ENCODE measurements around the gene TUBA4A. TPM values are rescaled to one million over a fixed set of nuclear protein-coding genes. Genes with fewer than 3 reads are reported as not detected.
"Not testable (repeated sequence)": the region's sequence is repeated elsewhere in the genome, so short reads cannot be mapped to it uniquely, and the experiment has no call there.

Gene TUBA4A
- total RNA-seq, 1 experiment from 2014 or later, result 197 TPM

- Histone ChIP-seq H3K9me3 (replicated peaks) (no peaks in the 10 kb centered on the region), H3K4me3 (no peak overlapping the region), H3K27ac (no peak overlapping the region), H3K36me3 (peaks cover 23% of the 10 kb centered on the region), H3K27me3 (no peaks in the 10 kb centered on the region), H3K4me1 (no peaks in the 10 kb centered on the region)
- DNase-seq, result no peak
Observed at GRCh38 chr2:219209236-219210195, 44.2 kb downstream of the TUBA4A start.

GRCh38 chr2:219207884-219208740, 45.6 kb downstream of the TUBA4A start:
- no peak overlapping the region for H3K27ac ChIP-seq
- H3K36me3 ChIP-seq, result peaks cover 9% of the 10 kb centered on the region; the same call in 1 of the 2 replicates
- peak in 1 of 2 experiments; percentile 34 for DNase-seq

GRCh38 chr2:219207134-219207883, 46.4 kb downstream of the TUBA4A start:
- Histone ChIP-seq H3K9me3 (replicated peaks) (no peaks in the 10 kb centered on the region), H3K27ac (no peak overlapping the region), H3K4me3 (peak overlapping the region; percentile 64), H3K36me3 (peaks cover 2% of the 10 kb centered on the region; the same call in 1 of the 2 replicates), H3K27me3 (no peaks in the 10 kb centered on the region), H3K4me1 (no peaks in the 10 kb centered on the region)
- DNase-seq, result no peak

More at GRCh38 chr2:219207884-219208740, 45.6 kb downstream of the TUBA4A start:
- H3K4me1 ChIP-seq, result no peaks in the 10 kb centered on the region
- H3K9me3 ChIP-seq (replicated peaks), result no peaks in the 10 kb centered on the region
- no peaks in the 10 kb centered on the region for H3K27me3 ChIP-seq
- H3K4me3 ChIP-seq, result no peak overlapping the region

- Histone ChIP-seq H3K27me3 (no peaks in the 10 kb centered on the region), H3K36me3 (peaks cover 2% of the 10 kb centered on the region; the same call in 1 of the 2 replicates), H3K9me3 (replicated peaks) (no peaks in the 10 kb centered on the region), H3K27ac (no peak within 1 kb of the TSS), H3K4me1 (no peaks in the 10 kb centered on the region), H3K4me3 (peak within 1 kb of the TSS; percentile 64)
- peak; percentile 92 to 94 for DNase-seq
Observed at GRCh38 chr2:219206328-219207133, 47.2 kb downstream of the TUBA4A start, which contains the start of gene ZFAND2B. Gene ZFAND2B (plus strand): TSS chr2:219206782. CDS start chr2:219206988, 206 bp downstream.

GRCh38 chr2:219205981-219206327, 47.8 kb downstream of the TUBA4A start:
- Histone ChIP-seq H3K36me3 (peaks cover 2% of the 10 kb centered on the region; the same call in 1 of the 2 replicates), H3K27ac (no peak overlapping the region), H3K4me3 (peak overlapping the region; percentile 64), H3K27me3 (no peaks in the 10 kb centered on the region), H3K4me1 (no peaks in the 10 kb centered on the region), H3K9me3 (replicated peaks) (no peaks in the 10 kb centered on the region)
- DNase-seq, result no peak

GRCh38 chr2:219205165-219205538, 48.6 kb downstream of the TUBA4A start:
- H3K9me3 ChIP-seq (replicated peaks), result no peaks in the 10 kb centered on the region
- H3K36me3 ChIP-seq, result peaks cover 2% of the 10 kb centered on the region; the same call in 1 of the 2 replicates
- DNase-seq, result no peak
- H3K27ac ChIP-seq, result no peak overlapping the region
- no peaks in the 10 kb centered on the region for H3K4me1 ChIP-seq
- no peaks in the 10 kb centered on the region for H3K27me3 ChIP-seq
- no peak overlapping the region for H3K4me3 ChIP-seq

GRCh38 chr2:219204425-219205164, 49.1 kb downstream of the TUBA4A start:
- DNase-seq, result no peak
- Histone ChIP-seq H3K27me3 (no peaks in the 10 kb centered on the region), H3K36me3 (0 out of 2 replicates have a peak, but pooled peaks cover 2% of the 10 kb centered on the region), H3K9me3 (replicated peaks) (no peaks in the 10 kb centered on the region), H3K4me3 (no peak overlapping the region), H3K27ac (no peak overlapping the region), H3K4me1 (no peaks in the 10 kb centered on the region)

GRCh38 chr2:219201331-219201730, 52.4 kb downstream of the TUBA4A start:
- not testable (repeated sequence) for DNase-seq; H3K4me1 ChIP-seq; H3K36me3 ChIP-seq; H3K4me3 ChIP-seq; H3K27ac ChIP-seq; H3K27me3 ChIP-seq; H3K9me3 ChIP-seq (replicated peaks)

GRCh38 chr2:219200502-219201326, 53.0 kb downstream of the TUBA4A start:
- H3K9me3 ChIP-seq (replicated peaks); H3K27me3 ChIP-seq; H3K27ac ChIP-seq; H3K36me3 ChIP-seq; H3K4me3 ChIP-seq; H3K4me1 ChIP-seq; DNase-seq: not testable (repeated sequence)

Other genes with a start within 250 kb of the TUBA4A start
- not detected in 2 replicates for gene CFAP65, start 212.4 kb downstream of the TUBA4A start, total RNA-seq (2014; rRNA removed; shearing (Covaris generic))
- gene IHH, start 193.0 kb downstream of the TUBA4A start, total RNA-seq (2014; rRNA removed; shearing (Covaris generic)), result 0.10 TPM in 1 of 2 replicates, not detected in the other
- 19.6 and 21.7 TPM in 2 replicates for gene NHEJ1, start 93.1 kb downstream of the TUBA4A start, total RNA-seq (2014; rRNA removed; shearing (Covaris generic))
- 0.10 and 0.13 TPM in 2 replicates for gene SLC23A3, start 83.9 kb downstream of the TUBA4A start, total RNA-seq (2014; rRNA removed; shearing (Covaris generic))
- 13.0 and 13.3 TPM in 2 replicates for gene CNPPD1, start 77.0 kb downstream of the TUBA4A start, total RNA-seq (2014; rRNA removed; shearing (Covaris generic))
- gene RETREG2, start 75.6 kb downstream of the TUBA4A start, total RNA-seq (2014; rRNA removed; shearing (Covaris generic)), result 32.0 and 38.0 TPM in 2 replicates
- 16.0 and 16.2 TPM in 2 replicates for gene ZFAND2B, start 47.1 kb downstream of the TUBA4A start, total RNA-seq (2014; rRNA removed; shearing (Covaris generic))
- gene ABCB6, start 35.0 kb downstream of the TUBA4A start, total RNA-seq (2014; rRNA removed; shearing (Covaris generic)), result 18.6 and 26.5 TPM in 2 replicates
- 35.3 and 37.8 TPM in 2 replicates for gene ATG9A, start 24.3 kb downstream of the TUBA4A start, total RNA-seq (2014; rRNA removed; shearing (Covaris generic))
- 19.2 and 28.7 TPM in 2 replicates for gene ANKZF1, start 24.1 kb downstream of the TUBA4A start, total RNA-seq (2014; rRNA removed; shearing (Covaris generic))
- gene GLB1L, start 8.5 kb downstream of the TUBA4A start, total RNA-seq (2014; rRNA removed; shearing (Covaris generic)), result 2.9 and 4.2 TPM in 2 replicates
- gene STK16, start 8.4 kb downstream of the TUBA4A start, total RNA-seq (2014; rRNA removed; shearing (Covaris generic)), result 11.0 and 12.7 TPM in 2 replicates
- 0.08 TPM in 1 of 2 replicates, not detected in the other for gene TUBA4B, start 675 bp downstream of the TUBA4A start, total RNA-seq (2014; rRNA removed; shearing (Covaris generic))
- gene DNAJB2, start 25.4 kb upstream of the TUBA4A start, total RNA-seq (2014; rRNA removed; shearing (Covaris generic)), result 16.8 and 19.4 TPM in 2 replicates
- not detected in 2 replicates for gene PTPRN, start 55.5 kb upstream of the TUBA4A start, total RNA-seq (2014; rRNA removed; shearing (Covaris generic))
- not detected in 2 replicates for gene RESP18, start 78.8 kb upstream of the TUBA4A start, total RNA-seq (2014; rRNA removed; shearing (Covaris generic))
- gene DNPEP, start 134.0 kb upstream of the TUBA4A start, total RNA-seq (2014; rRNA removed; shearing (Covaris generic)), result 29.5 and 33.1 TPM in 2 replicates
- 331 and 376 TPM in 2 replicates for gene DES, start 164.5 kb upstream of the TUBA4A start, total RNA-seq (2014; rRNA removed; shearing (Covaris generic))
- gene SPEG, start 180.9 kb upstream of the TUBA4A start, total RNA-seq (2014; rRNA removed; shearing (Covaris generic)), result 21.3 and 26.2 TPM in 2 replicates
- 21.9 and 22.1 TPM in 2 replicates for gene GMPPA, start 245.0 kb upstream of the TUBA4A start, total RNA-seq (2014; rRNA removed; shearing (Covaris generic))